Amniotic epithelial cell (primary cell): ENCODE results near the gene PLAAT3.
"Not testable (repeated sequence)": the region's sequence is repeated elsewhere in the genome, so short reads cannot be mapped to it uniquely, and the experiment has no call there.

Experiments
- DNase-seq: peaks from one replicate; pipeline ENCODE4 v3.0.0-alpha.2; 2010; ENCODE audit warnings: low read depth

Gene PLAAT3

DNA sequence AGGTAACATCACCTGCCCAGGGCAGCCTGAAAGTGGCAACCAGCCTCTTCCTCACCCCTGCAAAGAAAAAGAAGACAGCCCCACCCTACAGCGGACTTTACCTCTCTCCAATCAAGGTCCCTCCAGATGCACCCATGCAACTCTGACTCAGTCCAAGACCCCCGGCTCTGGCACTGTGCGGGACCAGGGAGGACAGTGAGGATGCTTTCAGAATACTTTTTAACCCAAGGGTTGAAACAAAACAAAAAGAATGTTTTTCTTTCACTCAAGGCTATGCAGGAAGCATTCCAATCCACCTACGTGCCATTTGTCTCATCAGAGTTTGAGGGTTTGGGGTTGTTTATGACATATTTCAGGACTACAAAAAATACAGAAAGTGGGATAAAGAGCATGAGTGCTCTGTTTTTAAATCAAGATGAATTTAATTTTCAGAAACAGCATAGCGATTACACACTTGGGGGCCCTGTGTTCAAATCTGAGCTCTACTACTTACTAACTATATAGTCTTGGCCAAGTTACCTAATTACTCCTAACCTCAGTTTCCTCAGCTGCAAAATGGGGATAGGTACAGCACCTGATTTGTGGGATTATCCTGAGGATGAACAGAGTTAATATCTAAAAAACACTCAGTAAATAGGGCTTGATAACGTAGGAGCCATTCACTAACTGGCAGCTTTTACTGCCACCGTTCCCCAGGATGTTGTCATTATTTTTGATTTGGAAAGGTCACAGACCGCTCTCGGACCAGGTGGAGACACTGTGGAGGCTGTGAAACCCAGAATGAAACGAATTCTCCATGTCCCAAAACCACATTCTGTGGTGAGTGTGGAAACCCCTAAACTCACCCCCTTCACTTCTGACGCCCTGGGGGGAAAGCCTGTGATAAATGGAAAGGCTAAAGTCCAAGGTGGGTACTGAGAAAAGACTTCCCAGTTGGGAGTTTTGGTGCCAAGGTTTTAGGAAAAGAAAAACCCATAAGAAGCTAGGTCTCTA, 5.6 kb downstream of the PLAAT3 start:
- peak; percentile 57 for DNase-seq

DNA sequence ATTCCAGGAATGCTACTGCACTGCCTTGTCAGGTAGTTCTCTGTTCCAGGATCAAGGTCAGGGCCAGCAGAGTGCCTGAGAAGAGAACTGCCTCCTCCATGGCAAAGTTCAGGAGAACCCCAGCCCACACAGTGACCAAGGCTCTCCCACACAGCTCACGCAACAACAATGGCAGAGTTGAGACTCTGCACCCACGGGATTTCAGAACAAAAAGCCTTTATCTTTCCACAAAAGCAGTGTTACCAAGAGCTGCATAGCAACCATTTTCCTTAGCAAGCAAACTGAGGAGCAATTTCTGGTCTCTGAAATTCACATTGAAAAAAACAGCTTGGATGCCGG, 11.1 kb downstream of the PLAAT3 start:
- peak; percentile 42 for DNase-seq

DNA sequence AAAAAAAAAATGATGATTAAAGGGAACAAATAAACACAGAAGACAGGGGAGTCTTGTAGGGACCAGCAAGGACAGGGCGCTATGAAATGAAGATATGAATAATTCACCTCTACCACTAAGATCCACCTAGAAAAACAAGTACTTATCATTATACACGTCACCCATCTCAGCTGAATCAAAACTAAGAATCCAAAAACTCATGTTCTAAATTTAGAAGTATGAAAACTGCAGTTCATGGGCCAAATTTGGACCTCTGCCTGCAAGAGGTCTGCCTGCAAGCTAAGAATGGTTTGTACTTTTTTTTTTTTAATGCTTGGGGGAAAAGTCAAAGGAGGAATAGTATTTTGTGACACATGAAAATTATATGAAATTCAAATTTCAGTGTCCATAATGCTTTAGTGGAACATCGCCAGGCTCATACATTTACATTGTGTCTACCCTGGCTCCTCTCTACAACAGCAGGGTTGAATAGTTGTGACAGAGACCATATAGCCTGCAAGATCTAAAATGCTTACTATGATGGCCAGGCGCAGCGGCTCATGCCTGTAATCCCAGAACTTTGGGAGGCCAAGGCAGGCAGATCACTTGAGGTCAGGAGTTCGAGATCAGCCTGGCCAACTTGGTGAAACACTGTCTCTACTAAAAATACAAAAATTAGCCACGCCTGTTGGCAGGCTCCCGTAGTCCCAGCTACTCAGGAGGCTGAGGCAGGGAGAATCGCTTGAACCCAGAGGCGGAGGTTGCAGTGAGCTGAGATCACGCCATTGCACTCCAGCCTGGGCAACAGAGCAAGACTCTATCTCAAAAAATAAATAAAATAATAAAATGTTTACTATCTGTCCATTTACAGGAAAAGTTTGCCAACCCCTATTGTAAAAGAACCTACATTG, 11.7 kb downstream of the PLAAT3 start:
- not testable (repeated sequence) for DNase-seq

DNA sequence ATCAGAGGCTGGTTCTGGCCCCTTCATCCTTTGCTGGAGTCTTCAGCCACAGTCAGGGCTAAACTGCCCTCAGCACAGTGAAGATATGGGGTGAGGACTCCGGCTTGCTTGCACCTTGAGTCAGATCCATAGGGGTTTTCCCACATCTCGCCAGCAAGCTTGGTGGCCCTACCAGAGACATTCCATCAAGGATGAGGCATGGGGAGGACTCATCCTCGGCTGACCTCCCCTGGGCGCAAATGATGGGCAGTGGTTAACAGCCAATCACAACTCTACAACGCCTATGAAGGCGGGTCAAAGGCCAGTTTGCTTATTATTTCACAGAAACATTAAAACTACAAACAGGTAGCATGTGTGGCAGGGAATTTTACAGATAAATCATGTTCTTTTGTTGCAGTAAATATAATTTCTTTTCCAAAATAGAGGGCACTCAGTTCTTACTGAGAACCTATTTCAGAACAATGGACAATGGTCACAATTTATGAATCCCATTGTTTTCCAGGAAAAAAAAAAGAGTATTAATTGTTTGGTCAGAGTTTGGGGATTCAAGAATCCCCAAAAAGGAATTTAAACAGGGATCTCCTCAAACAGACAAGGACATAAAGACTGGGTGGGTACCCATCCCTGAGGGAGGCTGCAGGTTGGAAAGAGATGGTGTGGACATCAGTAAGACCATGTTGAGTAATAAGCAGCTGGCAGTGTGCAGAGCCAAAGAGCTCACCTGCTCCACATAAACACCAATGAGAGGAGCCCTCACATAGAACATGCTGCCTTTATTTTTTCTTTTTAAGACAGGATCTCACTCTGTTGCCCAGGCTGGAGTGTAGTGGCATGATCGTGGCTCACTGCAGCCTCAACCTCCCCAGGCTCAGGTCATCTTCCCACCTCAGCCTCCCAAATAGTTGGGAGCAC, 14.8 kb downstream of the PLAAT3 start:
- peak; percentile 85 for DNase-seq

DNA sequence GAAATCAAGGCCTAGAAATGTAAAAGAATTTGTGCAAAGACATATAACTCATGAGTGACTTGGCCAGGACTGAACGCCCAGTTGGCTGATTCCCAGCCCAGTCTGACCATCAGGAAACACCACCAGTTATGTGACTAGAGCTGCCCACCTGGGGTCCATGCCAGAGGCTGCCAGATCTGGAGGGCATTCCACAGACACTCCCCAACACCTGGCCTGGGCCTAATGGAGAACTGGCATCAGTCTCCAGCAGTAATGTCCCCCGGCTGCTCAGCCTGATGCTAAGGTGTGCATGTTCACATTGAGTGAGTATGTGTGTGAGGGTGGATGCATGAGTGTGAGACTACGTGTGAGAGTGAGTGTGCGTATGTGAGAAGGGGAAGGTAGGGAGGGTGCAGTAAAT, 15.7 kb downstream of the PLAAT3 start:
- DNase-seq, result no peak

DNA sequence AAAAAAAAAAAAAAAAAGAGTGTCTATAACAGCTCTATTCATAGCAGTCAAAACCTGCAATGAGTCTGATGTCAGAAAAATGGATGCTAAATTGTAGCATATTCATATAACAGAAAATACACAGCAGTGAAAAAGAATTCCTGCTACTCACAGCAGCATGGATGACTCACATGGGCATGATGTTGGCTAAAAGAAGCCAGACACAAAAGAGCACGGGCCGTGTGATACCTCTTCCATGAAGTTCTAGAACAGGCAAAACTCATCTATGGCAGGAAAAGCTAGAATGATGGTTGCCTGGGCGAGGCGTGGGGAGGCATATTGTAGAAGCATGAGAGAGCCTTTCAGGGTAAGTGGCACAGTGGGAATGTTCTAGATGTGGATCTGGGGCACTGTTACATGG, 18.9 kb downstream of the PLAAT3 start:
- peak; percentile 58 for DNase-seq

DNA sequence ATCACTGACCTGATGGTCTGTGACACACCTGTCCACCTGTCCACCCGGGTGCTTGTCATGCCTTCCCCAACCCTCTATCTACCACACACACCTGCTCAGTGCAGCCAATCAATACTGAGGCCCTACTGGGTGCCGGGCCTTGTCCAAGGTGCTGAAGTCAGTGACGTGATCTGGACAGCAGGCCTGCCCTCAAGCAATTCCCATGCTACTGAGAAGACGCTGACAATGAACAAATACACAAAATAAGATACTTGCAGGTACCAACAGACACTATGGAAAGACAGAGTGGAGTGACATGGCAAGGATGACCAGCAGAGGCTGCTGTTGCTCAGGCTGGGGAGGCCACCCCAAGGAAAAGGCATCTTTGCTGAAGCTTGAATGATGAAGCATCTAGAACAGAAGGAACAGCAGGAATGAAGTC, 21.2 kb downstream of the PLAAT3 start:
- DNase-seq, result peak; percentile 27

DNA sequence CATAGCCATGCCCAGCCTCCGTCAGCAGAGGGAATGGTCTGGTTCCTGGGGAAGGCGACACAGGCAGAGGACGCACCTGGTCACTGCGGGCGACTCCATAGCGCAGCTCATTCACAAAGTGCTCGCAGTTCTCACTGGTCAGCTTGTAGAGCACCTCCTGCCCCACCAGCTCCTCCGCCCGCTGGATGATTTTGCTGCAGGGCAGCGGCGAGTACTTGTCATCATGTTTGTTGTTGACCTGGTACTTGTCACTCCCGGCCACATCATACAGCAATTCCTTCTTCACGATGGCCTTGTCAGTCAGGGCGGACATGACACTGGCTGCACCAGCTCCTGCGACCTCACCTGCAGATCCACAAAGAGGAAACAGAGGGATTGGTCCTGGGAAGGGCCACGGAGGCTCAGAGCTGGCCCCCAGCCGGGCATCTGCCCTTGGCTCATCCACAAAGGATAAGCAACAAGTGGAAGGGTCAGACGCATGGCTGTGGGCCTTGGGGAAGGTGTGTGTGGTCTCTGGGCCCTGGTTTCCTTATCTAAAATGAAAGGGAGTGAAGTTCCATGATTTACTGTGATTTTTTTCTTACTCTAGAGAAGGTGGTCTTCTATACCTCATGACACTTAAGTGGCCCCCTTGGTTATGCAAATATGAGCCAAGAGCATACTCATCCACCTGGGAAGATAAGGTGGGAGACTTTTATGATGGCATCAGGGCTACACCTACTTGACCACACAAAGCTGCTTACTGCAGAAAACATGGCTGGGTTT, 24.0 kb downstream of the PLAAT3 start:
- no peak for DNase-seq

DNA sequence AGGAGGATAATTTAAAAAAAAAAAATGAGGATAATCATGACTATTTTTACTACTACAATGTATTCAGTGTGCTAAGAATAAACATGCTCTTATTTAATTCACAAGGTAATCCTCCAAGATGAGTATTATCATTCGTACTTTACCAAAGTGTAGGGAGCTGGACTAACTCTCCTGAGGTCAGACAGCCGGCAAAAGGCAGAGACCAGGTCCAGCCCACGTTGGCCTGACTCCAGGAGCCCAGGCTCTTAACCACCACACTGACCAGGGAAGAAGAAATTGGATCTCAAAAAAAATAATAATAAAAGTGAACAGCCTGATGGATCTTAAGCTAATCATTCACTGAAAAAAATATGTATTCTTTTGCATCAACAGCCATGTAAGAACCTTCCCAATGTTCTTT, 25.2 kb downstream of the PLAAT3 start:
- no peak for DNase-seq

DNA sequence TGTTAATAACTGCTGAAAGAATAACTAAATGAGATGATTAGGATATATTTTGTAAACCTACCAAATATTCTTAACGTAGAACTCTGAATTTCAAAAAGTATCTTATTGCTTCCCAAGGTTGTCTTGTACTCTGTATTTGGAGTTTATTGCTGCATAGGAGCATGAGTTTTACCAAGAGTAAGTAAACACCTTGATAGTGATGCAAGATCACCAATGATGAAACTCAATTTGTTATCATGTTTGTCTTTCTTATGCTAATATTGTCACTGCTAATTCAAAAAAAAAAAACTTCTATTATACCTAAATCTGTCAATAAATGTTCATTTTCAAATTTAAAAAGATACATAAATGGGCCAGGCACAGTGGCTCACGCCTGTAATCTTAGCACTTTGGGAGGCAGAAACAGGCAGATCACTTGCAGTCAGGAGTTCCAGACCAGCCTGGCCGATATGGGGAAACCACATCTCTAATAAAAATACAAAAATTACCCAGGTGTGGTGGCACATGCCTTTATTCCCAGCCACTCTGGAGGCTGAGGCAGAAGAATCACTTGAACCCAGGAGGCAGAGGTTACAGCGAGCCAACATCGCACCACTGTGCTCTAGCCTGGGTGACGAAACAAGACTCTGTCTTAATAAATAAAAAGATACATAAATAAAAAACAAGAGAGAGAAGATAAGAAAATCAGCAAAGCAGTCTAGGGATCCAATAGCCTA, 27.6 kb downstream of the PLAAT3 start:
- no peak for DNase-seq

DNA sequence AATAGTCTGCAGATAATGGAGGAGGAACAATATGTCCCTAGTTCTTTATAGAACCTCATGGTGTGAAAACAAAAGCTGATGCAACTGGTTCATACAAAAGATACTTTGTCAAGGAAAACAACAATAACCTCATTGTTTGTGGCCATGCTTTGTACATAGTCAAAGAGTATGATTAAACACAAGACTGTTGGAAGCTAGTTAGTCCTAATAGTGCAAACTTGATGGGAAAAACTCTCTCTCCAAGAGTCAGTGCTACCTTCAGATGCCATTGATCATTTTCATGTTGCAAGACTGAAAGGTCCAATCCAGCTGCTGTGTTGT, 30.9 kb downstream of the PLAAT3 start:
- no peak for DNase-seq

DNA sequence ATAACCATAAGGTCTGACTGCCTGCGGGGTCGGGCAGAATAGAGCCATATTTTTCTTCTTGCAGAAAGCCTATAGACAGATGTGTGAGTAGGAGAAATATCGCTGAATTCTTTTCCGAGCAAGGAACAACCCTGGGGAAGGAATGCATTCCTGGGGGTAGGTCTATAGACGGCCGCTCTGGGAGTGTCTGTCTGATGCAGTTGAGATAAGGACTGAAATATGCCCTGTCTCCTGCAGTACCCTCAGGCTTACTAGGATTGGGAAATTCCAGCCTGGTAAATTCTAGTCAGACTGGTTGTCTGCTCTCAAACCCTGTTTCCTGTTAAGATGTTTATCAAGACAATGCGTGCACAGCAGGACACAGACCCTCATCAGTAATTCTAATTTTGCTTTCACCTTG, 33.0 kb downstream of the PLAAT3 start:
- peak; percentile 33 for DNase-seq

DNA sequence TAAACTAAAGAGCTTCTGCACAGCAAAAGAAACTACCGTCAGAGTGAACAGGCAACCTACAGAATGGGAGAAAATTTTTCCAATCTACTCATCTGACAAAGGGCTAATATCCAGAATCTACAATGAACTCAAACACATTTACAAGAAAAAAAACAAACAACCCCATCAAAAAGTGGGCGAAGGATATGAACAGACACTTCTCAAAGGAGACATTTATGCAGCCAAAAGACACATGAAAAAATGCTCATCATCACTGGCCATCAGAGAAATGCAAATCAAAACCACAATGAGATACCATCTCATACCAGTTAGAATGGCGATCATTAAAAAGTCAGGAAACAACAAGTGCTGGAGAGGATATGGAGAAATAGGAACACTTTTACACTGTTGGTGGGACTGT, 35.4 kb downstream of the PLAAT3 start:
- DNase-seq, result not testable (repeated sequence)

DNA sequence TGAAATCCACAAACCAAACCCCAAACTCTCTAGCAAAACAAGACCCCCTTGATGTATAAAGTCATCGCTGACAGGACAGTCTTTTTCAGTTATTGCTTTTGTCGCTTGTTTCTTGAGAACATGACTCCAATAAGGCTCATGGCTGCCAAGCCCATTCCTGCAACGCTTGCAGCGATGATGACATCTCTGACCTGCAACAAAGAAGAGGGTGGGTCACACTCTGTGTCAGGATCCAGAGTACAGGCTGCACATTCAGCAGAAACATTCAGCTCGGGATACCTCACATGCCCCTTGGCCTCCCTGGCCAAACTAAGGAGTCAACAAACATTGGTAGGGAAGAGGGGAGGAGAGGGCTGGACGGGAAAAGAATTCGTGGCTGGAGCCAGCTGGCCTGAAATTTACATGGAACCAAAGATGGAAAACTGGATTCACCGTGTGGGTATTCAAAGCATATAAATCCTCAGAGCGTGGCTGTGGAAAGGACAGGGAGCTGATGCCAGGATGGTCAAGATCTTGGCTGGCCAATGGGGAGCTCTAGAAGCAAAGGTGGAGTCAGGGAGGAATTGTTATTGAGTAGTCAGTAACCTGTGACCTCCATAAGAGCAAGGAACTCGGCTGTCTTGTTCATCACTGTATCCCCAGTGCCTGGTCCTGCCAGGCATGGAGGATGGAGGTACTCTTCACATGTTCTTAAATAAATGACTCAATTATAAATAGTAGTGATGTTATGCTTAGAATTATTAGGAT, 39.2 kb downstream of the PLAAT3 start:
- DNase-seq, result peak; percentile 64

DNA sequence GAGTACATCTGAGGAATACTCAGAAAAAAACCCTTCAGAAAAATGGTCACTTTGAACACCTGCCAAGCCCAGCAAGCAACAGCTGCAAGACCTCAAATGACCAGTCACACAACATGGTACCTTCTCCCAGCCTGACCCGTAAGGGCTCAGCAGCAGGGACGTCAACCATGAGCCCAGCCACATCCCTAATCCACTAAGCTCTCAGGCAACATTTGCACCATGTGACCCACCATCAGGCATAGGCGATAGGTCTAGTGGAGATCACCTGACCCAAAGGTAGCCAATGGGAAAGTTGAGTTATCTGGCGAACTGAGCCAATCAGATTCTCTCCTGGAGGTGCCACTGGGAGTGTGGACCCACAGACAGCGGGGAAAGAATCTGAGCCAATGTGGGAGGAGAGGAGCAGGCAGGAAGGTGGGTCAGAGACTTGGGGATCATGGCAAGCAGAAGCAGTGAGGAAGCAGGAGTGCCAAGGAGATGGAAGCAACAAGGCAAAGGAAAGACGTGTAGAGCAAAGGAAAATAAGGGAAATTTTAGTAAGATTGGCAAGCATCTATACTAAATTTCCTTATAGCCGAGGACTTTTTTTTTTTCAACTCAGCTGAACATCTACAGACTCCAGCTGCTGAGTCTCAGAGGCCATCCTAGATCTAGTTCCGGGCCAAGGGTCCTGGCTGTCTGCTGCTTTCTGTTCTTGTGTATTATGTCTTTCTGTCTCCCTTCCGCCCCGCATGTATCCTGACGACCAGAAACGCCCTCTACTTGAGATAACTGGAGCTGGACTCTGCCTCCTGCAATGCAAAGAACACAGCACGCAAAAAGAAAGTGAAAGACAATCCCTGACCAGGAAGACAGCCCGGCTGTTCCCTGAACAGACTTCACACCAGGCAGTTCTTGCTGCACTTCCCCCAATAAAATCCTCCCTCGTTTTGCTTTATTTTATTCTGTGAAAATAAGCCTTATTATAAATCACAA, 40.1 kb downstream of the PLAAT3 start:
- DNase-seq, result peak; percentile 90

DNA sequence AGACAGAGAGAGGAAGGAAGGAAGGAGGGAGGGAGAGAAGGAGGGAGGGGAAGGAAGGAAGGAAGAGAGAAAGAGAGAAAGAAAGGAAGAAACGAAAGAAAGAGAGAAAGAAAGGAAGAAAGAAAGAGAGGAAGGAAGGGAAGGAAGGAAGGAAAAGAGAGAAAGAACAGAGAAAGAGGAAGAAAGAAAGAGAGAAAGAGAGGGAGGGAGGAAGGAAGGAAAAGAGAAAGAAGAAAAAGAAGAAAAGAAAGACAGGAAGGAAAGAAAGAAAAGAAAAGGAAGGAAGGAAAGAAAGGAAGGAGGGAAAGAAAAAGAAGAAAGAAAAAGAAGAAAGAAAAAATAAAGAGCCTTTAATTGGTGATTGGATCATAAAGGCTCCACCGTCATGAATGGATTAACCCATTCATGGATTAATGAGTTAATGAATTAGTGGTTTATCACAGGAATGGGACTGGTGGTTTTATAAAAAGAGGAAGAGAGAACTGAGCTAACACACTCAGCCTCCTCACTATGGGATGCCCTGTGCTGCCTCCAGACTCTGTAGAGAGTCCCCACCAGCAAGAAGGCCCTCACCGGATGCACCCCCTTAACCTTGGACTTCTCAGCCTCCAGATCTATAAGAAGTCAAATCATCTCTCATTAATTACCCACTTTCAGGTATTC, 42.1 kb downstream of the PLAAT3 start:
- no peak for DNase-seq

DNA sequence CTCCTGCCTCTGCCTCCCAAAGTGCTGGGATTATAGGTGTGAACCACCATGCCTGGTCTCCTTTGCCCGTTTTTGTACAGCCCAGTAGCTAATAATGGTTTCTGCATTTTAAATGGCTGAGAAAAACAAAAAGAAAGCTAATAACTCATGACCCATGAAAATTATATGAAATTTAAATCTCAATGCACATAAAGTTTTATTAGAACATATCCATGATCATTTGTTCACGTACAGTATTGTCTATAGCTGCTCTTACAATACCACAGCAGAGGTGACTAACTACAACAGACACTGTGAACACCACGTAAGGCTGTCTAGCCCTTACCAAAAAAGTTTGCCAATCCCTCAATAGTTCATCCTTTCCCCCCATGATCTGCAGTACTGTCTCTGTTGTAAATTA, 44.7 kb downstream of the PLAAT3 start:
- DNase-seq, result no peak
